Limb (tissue), 2 donors: ENCODE results near the gene PHF21B.
A peak's percentile ranks its signal among the peaks of the same experiment; 100 is the strongest.
"Not testable (repeated sequence)": the region's sequence is repeated elsewhere in the genome, so short reads cannot be mapped to it uniquely, and the experiment has no call there.

Experiments used
- DNase-seq, 2 donors: peaks; one replicate each; pipeline ENCODE4 v3.0.0-alpha.2; 2016; ENCODE audit errors: extremely low spot score in 2 of 2

Gene PHF21B

GRCh38 chr22:45009606-45010531 lies at the start of gene PHF21B:
Gene PHF21B (minus strand): TSS chr22:45010005. CDS start chr22:45009549, 456 bp downstream.
- DNase-seq = peak; percentile 46 to 91

- peak in 1 of 2 donors; percentile 30 for DNase-seq
These were observed 49.5 kb upstream of the PHF21B start for GRCh38 chr22:45059296-45059695.

GRCh38 chr22:45058622-45058912 lies 48.8 kb upstream of the PHF21B start:
- no peak for DNase-seq

GRCh38 chr22:45055936-45056335 lies 46.1 kb upstream of the PHF21B start:
- DNase-seq = no peak

GRCh38 chr22:45053571-45053970 lies 43.8 kb upstream of the PHF21B start:
- DNase-seq = no peak

- DNase-seq = no peak
These were observed 43.3 kb upstream of the PHF21B start for GRCh38 chr22:45053094-45053493.

- DNase-seq = not testable (repeated sequence)
These were observed 42.9 kb upstream of the PHF21B start for GRCh38 chr22:45052665-45053064.

- no peak for DNase-seq
These were observed 42.1 kb upstream of the PHF21B start for GRCh38 chr22:45051946-45052345.

GRCh38 chr22:45051419-45051818 lies 41.6 kb upstream of the PHF21B start:
- DNase-seq = no peak

GRCh38 chr22:45047260-45047659 lies 37.5 kb upstream of the PHF21B start:
- no peak for DNase-seq

GRCh38 chr22:45045208-45045607 lies 35.4 kb upstream of the PHF21B start:
- DNase-seq = no peak

GRCh38 chr22:45042263-45042662 lies 32.5 kb upstream of the PHF21B start:
- DNase-seq = no peak

GRCh38 chr22:45039133-45039532 lies 29.3 kb upstream of the PHF21B start:
- no peak for DNase-seq

- peak in 1 of 2 donors; percentile 73 for DNase-seq
These were observed 26.3 kb upstream of the PHF21B start for GRCh38 chr22:45036154-45036553.

- no peak for DNase-seq
These were observed 25.0 kb upstream of the PHF21B start for GRCh38 chr22:45034821-45035220.

- no peak for DNase-seq
These were observed 24.4 kb upstream of the PHF21B start for GRCh38 chr22:45034156-45034555.

- no peak for DNase-seq
These were observed 23.3 kb upstream of the PHF21B start for GRCh38 chr22:45033136-45033535.

- no peak for DNase-seq
These were observed 22.0 kb upstream of the PHF21B start for GRCh38 chr22:45031629-45032403.

- no peak for DNase-seq
These were observed 19.7 kb upstream of the PHF21B start for GRCh38 chr22:45029501-45029900.

- DNase-seq = no peak
These were observed 16.7 kb upstream of the PHF21B start for GRCh38 chr22:45026511-45026910.

GRCh38 chr22:45023431-45023830 lies 13.6 kb upstream of the PHF21B start:
- DNase-seq = no peak

- no peak for DNase-seq
These were observed 10.3 kb upstream of the PHF21B start for GRCh38 chr22:45019861-45020655.
